ENCODE data around the gene SPATA6.
A peak's percentile ranks its signal among the peaks of the same experiment; 100 is the strongest.
"Not testable (repeated sequence)": the region's sequence is repeated elsewhere in the genome, so short reads cannot be mapped to it uniquely, and the experiment has no call there.

The SPATA6 gene

GRCh38 chr1:48471691-48472576 lies at the start of gene SPATA6:
Gene SPATA6, minus strand, starts transcription at chr1:48472204. Its CDS starts 196 bp downstream, at chr1:48472008.
- peak; percentile 87 for DNase-seq (ENCODE audit: low spot score)

DNA sequence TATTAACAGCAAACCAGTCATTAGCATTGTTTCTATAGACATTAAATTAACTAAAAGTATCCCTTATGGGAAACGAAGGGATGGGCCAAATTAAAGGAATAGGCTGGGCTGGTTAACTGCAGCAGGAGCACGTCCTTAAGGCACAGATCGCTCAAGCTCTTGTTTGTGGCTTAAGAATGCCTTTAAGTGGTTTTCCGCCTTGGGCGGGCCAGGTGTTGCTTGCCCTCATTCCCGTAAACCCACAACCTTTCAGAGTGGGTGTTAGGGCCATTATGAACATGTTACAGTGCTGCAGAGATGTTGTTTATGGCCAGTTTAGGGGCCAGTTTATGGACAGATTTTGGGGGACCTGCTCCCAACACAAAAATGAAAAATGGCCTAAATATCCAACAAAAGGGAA lies 47.9 kb upstream of the SPATA6 start:
- not testable (repeated sequence) for DNase-seq (ENCODE audit: low spot score)

- no peak for DNase-seq (ENCODE audit: low spot score)
Observed at GRCh38 chr1:48506870-48507269, 34.9 kb upstream of the SPATA6 start.

GRCh38 chr1:48500541-48501450 lies 28.8 kb upstream of the SPATA6 start:
- no peak for DNase-seq (ENCODE audit: low spot score)

DNA sequence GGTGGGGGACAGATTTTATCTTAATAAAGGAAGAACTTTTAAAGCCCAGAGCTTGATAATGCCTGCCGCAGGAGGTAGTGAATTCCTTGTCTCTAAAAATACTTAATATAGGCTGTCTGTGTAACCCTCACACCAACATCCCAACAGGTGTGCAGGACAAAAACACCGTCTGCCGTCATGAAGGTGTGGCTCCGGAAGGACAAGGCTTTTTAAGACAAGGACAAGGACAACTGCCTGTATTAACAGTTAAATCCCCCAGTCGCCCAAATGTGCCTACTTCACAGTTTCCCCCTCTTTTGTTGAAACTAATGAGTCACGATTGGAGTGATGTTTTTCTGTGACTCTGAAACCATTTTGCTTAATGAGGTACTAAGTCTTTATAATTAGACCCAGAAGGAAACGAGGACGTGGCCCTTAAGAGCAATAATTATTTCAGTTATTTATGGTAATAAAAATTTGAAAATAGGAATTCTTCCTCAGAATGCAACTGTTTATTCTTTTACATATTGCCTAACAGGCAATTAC lies 27.3 kb upstream of the SPATA6 start:
- DNase-seq (ENCODE audit: low spot score), result no peak

GRCh38 chr1:48498096-48498791 lies 26.2 kb upstream of the SPATA6 start:
- peak; percentile 70 for DNase-seq (ENCODE audit: low spot score)

- no peak for DNase-seq (ENCODE audit: low spot score)
Observed at GRCh38 chr1:48495911-48496310, 23.9 kb upstream of the SPATA6 start.

DNA sequence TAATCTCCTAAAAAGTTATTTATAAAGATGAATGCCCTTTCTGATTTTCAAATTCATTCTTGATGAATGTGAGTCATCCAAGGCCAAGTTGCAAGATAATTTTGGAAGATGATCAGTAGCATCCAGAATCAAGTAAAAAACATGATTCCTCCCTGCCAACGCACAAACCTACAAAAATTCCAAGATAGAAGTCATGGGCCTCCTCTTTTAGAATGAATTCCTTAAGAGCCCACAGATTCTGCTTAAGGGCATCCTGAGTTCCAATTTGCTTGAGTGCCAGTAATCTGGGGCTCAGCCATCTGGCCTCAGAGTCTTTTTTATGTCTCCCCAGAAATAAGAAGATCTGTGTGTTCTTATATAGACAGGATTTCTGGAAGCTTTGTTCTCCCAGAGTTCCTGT lies 23.2 kb upstream of the SPATA6 start:
- no peak for DNase-seq (ENCODE audit: low spot score)

DNA sequence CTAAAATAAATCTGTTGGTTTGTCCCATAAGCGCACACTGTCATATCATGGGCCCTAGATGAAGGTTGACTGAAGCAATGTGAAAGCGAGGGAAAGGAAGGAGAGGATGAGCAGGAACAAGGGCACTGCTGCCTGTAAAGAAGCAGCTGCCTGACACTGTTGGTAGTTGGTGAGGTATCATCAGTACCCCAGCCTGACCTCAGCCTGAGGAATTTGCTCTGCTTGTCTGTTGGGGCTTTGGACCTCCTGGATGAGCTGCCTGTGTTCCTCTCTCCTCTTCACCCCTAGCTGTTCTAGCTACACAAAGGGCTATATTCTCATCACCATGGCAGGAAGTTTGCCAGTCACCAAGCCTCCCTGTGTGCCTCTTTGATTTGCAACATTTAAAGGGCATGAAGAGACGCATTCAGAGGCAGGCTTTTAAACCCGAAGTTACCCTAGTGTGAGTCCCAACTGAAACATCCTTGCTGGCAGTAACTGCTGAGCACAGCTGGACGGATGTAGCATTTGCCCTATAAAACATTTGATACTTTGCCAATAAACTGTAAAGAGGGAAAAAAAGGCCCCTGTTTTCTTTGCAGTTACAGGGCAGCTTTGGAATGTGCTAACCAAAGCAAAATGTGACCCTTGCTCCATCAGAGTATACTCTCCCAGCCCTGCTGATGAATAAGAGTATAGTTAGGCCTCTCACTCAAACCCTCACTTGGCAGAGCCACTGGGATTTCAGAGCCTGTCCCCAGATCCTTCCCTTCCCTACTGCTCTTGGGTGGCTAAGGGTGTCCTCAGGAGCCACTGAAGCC lies 22.2 kb upstream of the SPATA6 start:
- DNase-seq (ENCODE audit: low spot score), result no peak

DNA sequence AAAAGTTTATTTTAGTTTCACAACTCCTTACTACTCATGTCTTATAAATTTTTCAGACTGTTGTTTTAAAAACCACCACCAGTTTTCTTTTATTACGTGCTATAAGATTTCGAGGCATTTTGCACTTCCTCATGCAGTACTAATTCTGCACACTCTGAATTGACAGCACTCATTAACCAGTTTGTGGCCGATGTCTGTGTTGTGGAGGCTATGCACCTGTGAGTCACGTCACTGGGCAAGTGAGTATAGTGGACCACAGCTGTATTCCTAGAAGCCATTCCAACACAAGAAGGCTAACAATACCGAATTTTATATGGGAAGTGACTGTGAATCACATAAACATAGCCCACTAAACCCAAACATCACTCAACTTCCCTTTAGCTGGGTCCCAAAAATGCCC lies 21.0 kb upstream of the SPATA6 start:
- no peak for DNase-seq (ENCODE audit: low spot score)

GRCh38 chr1:48492392-48492791 lies 20.4 kb upstream of the SPATA6 start:
- no peak for DNase-seq (ENCODE audit: low spot score)

GRCh38 chr1:48488721-48489120 lies 16.7 kb upstream of the SPATA6 start:
- no peak for DNase-seq (ENCODE audit: low spot score)

- no peak for DNase-seq (ENCODE audit: low spot score)
Observed at GRCh38 chr1:48480504-48480903, 8.5 kb upstream of the SPATA6 start.

DNA sequence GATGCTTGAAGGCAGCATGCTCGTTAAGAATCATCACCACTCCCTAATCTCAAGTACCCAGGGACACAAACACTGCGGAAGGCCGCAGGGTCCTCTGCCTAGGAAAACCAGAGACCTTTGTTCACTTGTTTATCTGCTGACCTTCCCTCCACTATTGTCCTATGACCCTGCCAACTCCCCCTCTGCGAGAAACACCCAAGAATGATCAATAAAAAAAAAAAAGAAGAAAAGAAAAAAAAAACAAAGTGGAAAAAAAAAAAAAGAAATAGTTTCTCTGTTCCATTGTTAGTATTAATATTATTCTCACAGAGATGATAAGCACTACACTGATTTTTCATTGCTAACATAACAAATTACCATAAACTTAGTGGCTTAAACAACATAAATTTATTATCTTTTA lies 8.0 kb upstream of the SPATA6 start:
- not testable (repeated sequence) for DNase-seq (ENCODE audit: low spot score)

GRCh38 chr1:48472638-48473037 lies 634 bp upstream of the SPATA6 start:
- no peak for DNase-seq (ENCODE audit: low spot score)

GRCh38 chr1:48470950-48471690 lies 884 bp downstream of the SPATA6 start:
- DNase-seq (ENCODE audit: low spot score), result no peak

DNA sequence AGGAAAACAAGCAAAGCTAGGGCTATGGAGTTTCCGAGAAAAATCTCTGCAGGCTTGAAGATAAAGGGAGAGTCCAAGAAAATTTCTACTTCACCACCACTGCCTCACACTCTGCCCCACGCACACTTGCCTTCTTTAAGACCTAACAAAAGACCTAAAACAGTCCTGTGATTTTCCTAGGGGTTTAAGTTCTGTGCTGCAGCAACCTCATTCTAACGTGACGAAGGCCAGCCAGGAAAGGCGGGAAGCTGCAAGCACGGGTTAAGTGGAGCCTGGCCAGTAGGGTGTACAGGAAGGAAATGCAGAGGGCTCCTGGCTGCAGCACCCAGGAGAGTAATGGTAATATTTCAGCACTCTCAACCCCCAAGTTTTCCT lies 1.5 kb downstream of the SPATA6 start:
- no peak for DNase-seq (ENCODE audit: low spot score)

GRCh38 chr1:48469616-48470480 lies 2.2 kb downstream of the SPATA6 start:
- no peak for DNase-seq (ENCODE audit: low spot score)

GRCh38 chr1:48466594-48466993 lies 5.4 kb downstream of the SPATA6 start:
- no peak for DNase-seq (ENCODE audit: low spot score)

All from SW480 (cell line).